A673 (cell line): ENCODE results near the gene EFTUD2. TPM values are rescaled to one million over a fixed set of nuclear protein-coding genes. Genes with fewer than 3 reads are reported as not detected.
"Not testable (repeated sequence)": the region's sequence is repeated elsewhere in the genome, so short reads cannot be mapped to it uniquely, and the experiment has no call there.

Experiments
- BruUV-seq: library from RNA; stranded (reverse); fragments of 400-500 nt; replicated peaks from 2 replicates; lab custom pipeline; 2021; lab: Mats Ljungman, UMichigan
- CTCF ChIA-PET: fragments of 300-600 bp; sonication (Branson Sonifier 250); formaldehyde crosslinking; loops from one replicate; lab custom pipeline; 2022; ENCODE audit warnings: antibody characterized with exemption; lab: Charles Lee
- POLR2A ChIA-PET: fragments of 300-600 bp; sonication (Branson Sonifier 250); formaldehyde crosslinking; loops from one replicate; lab custom pipeline; 2022; ENCODE audit warnings: antibody characterized with exemption; ENCODE audit not compliant: low non-redundant PET; lab: Charles Lee
- DNase-seq: peaks from one replicate; pipeline ENCODE4 v3.0.0-alpha.2; 2015; ENCODE audit warnings: low spot score
- H3K27ac ChIP-seq: fragments of 200-600 bp; sonication (generic); 2 replicates; pipeline ENCODE4 v1.5.1; 2016; ENCODE audit warnings: mixed run types, low read depth, mild to moderate bottlenecking, mixed read lengths, antibody characterized with exemption, low read length; ENCODE audit not compliant: poor library complexity, severe bottlenecking
- H3K27me3 ChIP-seq: fragments of 200-600 bp; sonication (generic); replicated peaks from 2 replicates; pipeline ENCODE4 v1.6.1; 2017; ENCODE audit warnings: mixed run types, low read depth, mild to moderate bottlenecking, mixed read lengths, antibody characterized with exemption, low read length; ENCODE audit not compliant: insufficient read depth, poor library complexity
- H3K36me3 ChIP-seq: fragments of 200-600 bp; sonication (generic); 2 replicates; pipeline ENCODE4 v1.6.1; 2016; ENCODE audit warnings: mixed run types, mild to moderate bottlenecking, mixed read lengths, antibody characterized with exemption, low read length; ENCODE audit not compliant: insufficient read depth, poor library complexity, severe bottlenecking
- H3K4me1 ChIP-seq: fragments of 200-600 bp; sonication (generic); 2 replicates; pipeline ENCODE4 v1.6.1; 2017; ENCODE audit warnings: mixed run types, mild to moderate bottlenecking, mixed read lengths, antibody characterized with exemption, low read length; ENCODE audit not compliant: insufficient read depth, poor library complexity, severe bottlenecking
- H3K4me3 ChIP-seq: fragments of 200-600 bp; sonication (generic); 2 replicates; pipeline ENCODE4 v1.5.1; 2016; ENCODE audit warnings: low read depth, mixed run types, mild to moderate bottlenecking, mixed read lengths, low read length; ENCODE audit not compliant: poor library complexity, severe bottlenecking
- H3K9me3 ChIP-seq: fragments of 200-600 bp; sonication (generic); 2 replicates; pipeline ENCODE4 v1.6.1; 2016; ENCODE audit warnings: mixed run types, low read depth, mild to moderate bottlenecking, mixed read lengths, antibody characterized with exemption, low read length; ENCODE audit not compliant: poor library complexity, severe bottlenecking
- EZH2 ChIP-seq: fragments of 200-600 bp; sonication (generic); IDR thresholded peaks from 2 replicates; pipeline ENCODE4 v1.6.1; 2017; ENCODE audit warnings: borderline replicate concordance, low read depth, mild to moderate bottlenecking, mixed read lengths, antibody characterized with exemption, low read length; ENCODE audit not compliant: poor library complexity, severe bottlenecking
- intact Hi-C: fragments of 100-400 bp; cut with micrococcal nuclease; formaldehyde crosslinking; loops from one replicate; pipeline ENCODE4 v1.10.0; 2022; ENCODE audit not compliant: unreplicated experiment
- total RNA-seq: library from RNA; stranded (reverse); gene quantifications from 2 replicates; pipeline ENCODE4 v1.2.3, GENCODE V29; 2021
- TF ChIP-seq, protein P1 (sequence below): fragments of 300-800, 200-600 bp; sonication (generic); conservative IDR thresholded peaks from 2 replicates; pipeline ENCODE4 v1.5.1; 2017; ENCODE audit warnings: low read depth, mild to moderate bottlenecking, antibody characterized with exemption, low read length, moderate library complexity, mixed read lengths

Gene EFTUD2
- total RNA-seq, 1 experiment from 2014 or later = 144 TPM

DNA sequence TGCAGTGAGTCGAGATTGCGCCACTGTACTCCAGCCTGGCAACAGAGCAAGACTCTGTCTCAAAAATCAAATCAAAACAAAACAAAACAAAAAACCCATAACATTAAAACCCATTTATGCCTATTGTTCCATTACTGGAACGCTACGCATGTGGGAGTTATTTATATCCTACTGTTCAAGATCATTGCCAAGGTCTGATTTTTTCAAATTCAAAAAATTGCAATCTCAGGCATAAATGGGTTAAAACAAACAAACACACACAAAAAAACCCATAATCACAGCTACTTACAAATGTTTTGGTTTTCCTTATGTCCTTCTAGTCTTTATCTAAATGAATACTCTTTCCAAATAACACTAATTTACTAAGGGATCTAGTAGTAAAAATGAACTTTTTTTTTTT lies 87.0 kb downstream of the EFTUD2 start:
- DNase-seq = no peak
- no peak overlapping the region for H3K27ac ChIP-seq
- TF ChIP-seq, protein P1, sequence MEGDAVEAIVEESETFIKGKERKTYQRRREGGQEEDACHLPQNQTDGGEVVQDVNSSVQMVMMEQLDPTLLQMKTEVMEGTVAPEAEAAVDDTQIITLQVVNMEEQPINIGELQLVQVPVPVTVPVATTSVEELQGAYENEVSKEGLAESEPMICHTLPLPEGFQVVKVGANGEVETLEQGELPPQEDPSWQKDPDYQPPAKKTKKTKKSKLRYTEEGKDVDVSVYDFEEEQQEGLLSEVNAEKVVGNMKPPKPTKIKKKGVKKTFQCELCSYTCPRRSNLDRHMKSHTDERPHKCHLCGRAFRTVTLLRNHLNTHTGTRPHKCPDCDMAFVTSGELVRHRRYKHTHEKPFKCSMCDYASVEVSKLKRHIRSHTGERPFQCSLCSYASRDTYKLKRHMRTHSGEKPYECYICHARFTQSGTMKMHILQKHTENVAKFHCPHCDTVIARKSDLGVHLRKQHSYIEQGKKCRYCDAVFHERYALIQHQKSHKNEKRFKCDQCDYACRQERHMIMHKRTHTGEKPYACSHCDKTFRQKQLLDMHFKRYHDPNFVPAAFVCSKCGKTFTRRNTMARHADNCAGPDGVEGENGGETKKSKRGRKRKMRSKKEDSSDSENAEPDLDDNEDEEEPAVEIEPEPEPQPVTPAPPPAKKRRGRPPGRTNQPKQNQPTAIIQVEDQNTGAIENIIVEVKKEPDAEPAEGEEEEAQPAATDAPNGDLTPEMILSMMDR = no peak
- TF ChIP-seq EZH2 = no peak
- no peaks in the 10 kb centered on the region for H3K27me3 ChIP-seq
- CTCF ChIA-PET = no interaction called here
- POLR2A ChIA-PET = no interaction called here
- intact Hi-C loops = no loop called here
- BruUV-seq = no TSS peak
- no peaks in the 10 kb centered on the region for H3K4me1 ChIP-seq
- no peaks in the 10 kb centered on the region for H3K36me3 ChIP-seq
- no peak overlapping the region for H3K4me3 ChIP-seq
- no peaks in the 10 kb centered on the region for H3K9me3 ChIP-seq

DNA sequence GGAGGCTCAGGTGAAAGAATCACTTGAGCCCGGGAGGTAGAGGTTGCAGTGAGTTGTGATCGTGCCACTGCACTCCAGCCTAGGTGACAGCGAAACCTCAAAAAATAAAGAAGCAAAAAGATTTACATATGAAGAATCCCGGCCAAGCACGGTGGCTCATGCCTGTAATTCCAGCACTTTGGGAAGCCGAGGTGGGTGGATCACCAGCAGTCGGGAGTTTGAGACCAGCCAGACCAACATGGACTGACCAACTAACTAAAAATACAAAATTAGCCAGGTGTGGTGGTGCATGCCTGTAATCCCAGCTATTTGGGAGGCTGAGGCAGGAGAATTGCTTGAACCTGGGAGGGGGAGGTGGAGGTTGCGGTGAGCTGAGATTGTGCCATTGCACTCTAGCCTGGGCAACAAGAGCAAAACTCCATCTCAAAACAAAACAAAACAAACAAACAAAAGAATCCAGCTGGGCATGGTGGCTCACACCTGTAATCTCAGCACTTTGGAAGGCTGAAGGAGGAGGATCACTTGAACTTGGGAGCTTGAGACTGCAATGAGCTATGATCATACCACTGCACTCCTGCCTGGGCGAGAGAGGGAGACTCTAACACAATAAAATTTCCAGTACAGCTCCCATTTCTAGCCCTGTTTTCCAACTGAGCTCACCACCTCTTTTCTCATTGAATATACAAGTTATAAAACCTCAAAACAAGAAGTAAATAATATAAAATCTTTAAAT lies 90.4 kb downstream of the EFTUD2 start:
- intact Hi-C loops, POLR2A ChIA-PET, H3K27ac ChIP-seq, CTCF ChIA-PET, H3K4me1 ChIP-seq, H3K4me3 ChIP-seq, H3K9me3 ChIP-seq, H3K27me3 ChIP-seq, DNase-seq, BruUV-seq: not testable (repeated sequence)
- peaks cover 15% of the 10 kb centered on the region for H3K36me3 ChIP-seq

DNA sequence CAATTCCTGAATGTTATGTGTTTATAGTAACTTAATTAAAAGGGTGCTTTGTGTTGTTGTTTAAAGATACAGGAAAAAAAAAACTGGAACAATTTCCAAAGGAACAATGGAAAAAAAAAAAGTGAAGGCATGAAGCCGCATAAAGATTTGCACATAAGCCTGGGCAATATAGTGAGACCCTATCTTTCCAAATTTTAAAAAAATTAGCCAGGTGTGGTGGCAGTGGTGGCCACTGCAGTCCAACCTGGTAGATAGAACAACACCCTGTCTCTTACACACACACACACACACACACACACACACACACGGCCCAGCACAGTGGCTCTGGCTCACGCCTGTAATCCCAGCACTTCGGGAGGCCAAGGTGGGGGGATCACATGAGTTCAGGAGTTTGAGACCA lies 91.1 kb downstream of the EFTUD2 start:
- Histone ChIP-seq H3K36me3 (peaks cover 15% of the 10 kb centered on the region), H3K4me3 (no peak overlapping the region), H3K27me3 (no peaks in the 10 kb centered on the region), H3K9me3 (no peaks in the 10 kb centered on the region), H3K4me1 (no peaks in the 10 kb centered on the region), H3K27ac (no peak overlapping the region)
- ChIA-PET POLR2A (interaction anchor here (0.6 kb wide), 1 partner anchor 79 kb away, joined by 3 read pairs; no protein-coding TSS in a partner anchor), CTCF (no interaction called here)
- DNase-seq = no peak
- TF ChIP-seq, protein P1 = no peak
- no peak for TF ChIP-seq EZH2
- BruUV-seq = no TSS peak
- intact Hi-C loops = no loop called here

DNA sequence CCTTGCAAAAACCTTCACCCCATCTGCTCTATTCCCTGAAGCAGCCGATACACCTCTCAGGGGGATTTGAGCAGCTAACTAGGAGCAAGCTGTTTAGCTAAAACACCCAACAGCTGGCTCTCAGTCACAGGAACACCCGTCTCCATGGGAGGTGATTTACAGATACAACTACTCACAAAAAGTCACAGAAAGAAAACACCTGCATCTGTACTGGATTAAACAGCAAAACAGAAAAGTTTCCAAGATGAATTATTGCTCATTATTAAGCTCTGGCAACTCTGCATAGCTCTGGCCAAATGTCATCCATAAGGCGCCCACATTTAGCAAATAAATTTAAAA lies 91.5 kb downstream of the EFTUD2 start:
- CTCF ChIA-PET = no interaction called here
- Histone ChIP-seq H3K4me3 (no peak overlapping the region), H3K9me3 (no peaks in the 10 kb centered on the region), H3K4me1 (no peaks in the 10 kb centered on the region), H3K27ac (no peak overlapping the region), H3K36me3 (peaks cover 15% of the 10 kb centered on the region), H3K27me3 (no peaks in the 10 kb centered on the region)
- TF ChIP-seq EZH2 = no peak
- TF ChIP-seq, protein P1 = no peak
- peak; percentile 6 for DNase-seq
- POLR2A ChIA-PET = interaction anchor here (0.6 kb wide), 1 partner anchor 79 kb away, joined by 3 read pairs; no protein-coding TSS in a partner anchor
- intact Hi-C loops = no loop called here
- BruUV-seq = no TSS peak
